ENCODE measurements around the gene SFXN3.
"Not testable (repeated sequence)": the region's sequence is repeated elsewhere in the genome, so short reads cannot be mapped to it uniquely, and the experiment has no call there.

Gene SFXN3

GRCh38 chr10:101016814-101017213 lies 14.2 kb upstream of the SFXN3 start:
- DNase-seq = no peak

GRCh38 chr10:101018118-101018599 lies 12.9 kb upstream of the SFXN3 start:
- peak in 1 of 2 donors; percentile 54 for DNase-seq

GRCh38 chr10:101018600-101019439 lies 12.2 kb upstream of the SFXN3 start:
- peak; percentile 84 to 86 for DNase-seq

- DNase-seq = no peak
Observed at GRCh38 chr10:101019440-101019703, 11.7 kb upstream of the SFXN3 start.

GRCh38 chr10:101020427-101021075 lies 10.5 kb upstream of the SFXN3 start:
- DNase-seq = no peak

GRCh38 chr10:101021239-101021638 lies 9.8 kb upstream of the SFXN3 start:
- DNase-seq = no peak

- DNase-seq = no peak
Observed at GRCh38 chr10:101021692-101022251, 9.3 kb upstream of the SFXN3 start.

- DNase-seq = no peak
Observed at GRCh38 chr10:101022967-101023705, 7.9 kb upstream of the SFXN3 start.

GRCh38 chr10:101027106-101027720 lies 3.8 kb upstream of the SFXN3 start:
- DNase-seq = peak in 1 of 2 donors; percentile 31

GRCh38 chr10:101028446-101029337 lies 2.3 kb upstream of the SFXN3 start:
- DNase-seq = peak; percentile 40 to 47

GRCh38 chr10:101029520-101030295 lies 1.3 kb upstream of the SFXN3 start:
- no peak for DNase-seq

- no peak for DNase-seq
Observed at GRCh38 chr10:101030496-101031127, 422 bp upstream of the SFXN3 start.

GRCh38 chr10:101031796-101032636 lies 982 bp downstream of the SFXN3 start:
- peak; percentile 76 to 87 for DNase-seq

- DNase-seq = peak; percentile 71 to 86
Observed at GRCh38 chr10:101032637-101033224, 1.7 kb downstream of the SFXN3 start.

- no peak for DNase-seq
Observed at GRCh38 chr10:101033276-101033675, 2.2 kb downstream of the SFXN3 start.

GRCh38 chr10:101034404-101034803 lies 3.4 kb downstream of the SFXN3 start:
- not testable (repeated sequence) for DNase-seq

- no peak for DNase-seq
Observed at GRCh38 chr10:101035314-101035713, 4.3 kb downstream of the SFXN3 start.

GRCh38 chr10:101035916-101036702 lies 5.1 kb downstream of the SFXN3 start:
- DNase-seq = no peak
